HEK293 (cell line): ENCODE data around the gene TMEM151B.

Experiments
- CTCF ChIA-PET: fragments of 350-600 bp; formaldehyde crosslinking; extraction: SDS; loops from one replicate; lab custom pipeline; 2021; ENCODE audit warnings: antibody characterized with exemption; lab: Yijun Ruan, JAX
- POLR2A ChIA-PET: fragments of 300-600 bp; formaldehyde crosslinking; extraction: SDS; loops from one replicate; lab custom pipeline; 2020; ENCODE audit warnings: antibody characterized with exemption, inconsistent platforms; lab: Yijun Ruan, JAX
- H3K27ac ChIP-seq: fragments of 200-500 bp; sonication (Bioruptor generic); 2 replicates; pipeline ENCODE4 v1.5.1; 2014; ENCODE audit warnings: low read depth, low read length, control low read depth, inconsistent platforms; ENCODE audit errors: extremely low read depth
- H3K36me3 ChIP-seq, 2 experiments: fragments of 200-500 bp in 1 of 2; sonication (Bioruptor generic) in 1 of 2; 1 replicate in 1 of 2; 2 replicates in 1 of 2; pipeline ENCODE4 v1.5.1; 2014 to 2017; ENCODE audit warnings: inconsistent platforms in 2 of 2, low read length in 2 of 2; ENCODE audit not compliant: control insufficient read depth in 2 of 2, insufficient read depth in 1 of 2
- H3K4me1 ChIP-seq: fragments of 200-500 bp; sonication (Bioruptor generic); 2 replicates; pipeline ENCODE4 v1.5.1; 2014; ENCODE audit warnings: mild to moderate bottlenecking, low read length, inconsistent platforms; ENCODE audit not compliant: control insufficient read depth, insufficient read depth
- H3K4me3 ChIP-seq: 2 replicates; pipeline ENCODE4 v1.5.1; 2011; ENCODE audit warnings: low read depth, mild to moderate bottlenecking, control low read depth, low read length, moderate library complexity
- H3K9me3 ChIP-seq: fragments of 200-500 bp; sonication (Bioruptor generic); 2 replicates; pipeline ENCODE4 v1.5.1; 2014; ENCODE audit warnings: low read depth, low read length, inconsistent platforms; ENCODE audit not compliant: control insufficient read depth, insufficient read depth
- BCL11A ChIP-seq: fragments of 450-650 bp; formaldehyde crosslinking; IDR thresholded peaks from 2 replicates; pipeline ENCODE4 v1.5.1; 2016; ENCODE audit warnings: low read depth, missing biosample characterization, missing genetic modification characterization
- EGR2 ChIP-seq: fragments of 450-650 bp; formaldehyde crosslinking; IDR thresholded peaks from 2 replicates; pipeline ENCODE4 v1.5.1; 2016; ENCODE audit warnings: low read depth, missing biosample characterization, missing genetic modification characterization
- GLIS1 ChIP-seq: fragments of 450-650 bp; formaldehyde crosslinking; IDR thresholded peaks from 2 replicates; pipeline ENCODE4 v1.5.1; 2016; ENCODE audit warnings: missing biosample characterization, missing genetic modification characterization
- GLIS2 ChIP-seq: fragments of 450-650 bp; formaldehyde crosslinking; IDR thresholded peaks from 2 replicates; pipeline ENCODE4 v1.5.1; 2016; ENCODE audit warnings: missing biosample characterization, missing genetic modification characterization
- MZF1 ChIP-seq: fragments of 450-650 bp; formaldehyde crosslinking; IDR thresholded peaks from 2 replicates; pipeline ENCODE4 v1.5.1; 2017; ENCODE audit warnings: missing biosample characterization, missing genetic modification characterization, borderline replicate concordance
- SP2 ChIP-seq: fragments of 450-650 bp; formaldehyde crosslinking; IDR thresholded peaks from 2 replicates; pipeline ENCODE4 v1.5.1; 2016; ENCODE audit warnings: missing biosample characterization, missing genetic modification characterization
- ZBTB1 ChIP-seq: fragments of 450-650 bp; formaldehyde crosslinking; IDR thresholded peaks from 2 replicates; pipeline ENCODE4 v1.5.1; 2016; ENCODE audit warnings: missing biosample characterization, missing genetic modification characterization
- ZFHX2 ChIP-seq: fragments of 450-650 bp; formaldehyde crosslinking; conservative IDR thresholded peaks from 2 replicates; pipeline ENCODE4 v1.5.1; 2016; ENCODE audit warnings: missing biosample characterization, missing genetic modification characterization
- ZNF16 ChIP-seq: fragments of 450-650 bp; formaldehyde crosslinking; IDR thresholded peaks from 2 replicates; pipeline ENCODE4 v1.5.1; 2016; ENCODE audit warnings: low read depth, missing biosample characterization, missing genetic modification characterization
- ZNF302 ChIP-seq: fragments of 450-650 bp; formaldehyde crosslinking; IDR thresholded peaks from 2 replicates; pipeline ENCODE4 v1.5.1; 2016; ENCODE audit warnings: missing biosample characterization, missing genetic modification characterization, low read depth
- ZNF37A ChIP-seq: fragments of 450-650 bp; IDR thresholded peaks from 2 replicates; pipeline ENCODE4 v1.5.1; 2018; ENCODE audit warnings: missing biosample characterization, missing genetic modification characterization
- ZNF416 ChIP-seq: fragments of 450-650 bp; formaldehyde crosslinking; IDR thresholded peaks from 2 replicates; pipeline ENCODE4 v1.5.1; 2016; ENCODE audit warnings: missing biosample characterization, missing genetic modification characterization
- ZNF423 ChIP-seq: fragments of 450-650 bp; formaldehyde crosslinking; IDR thresholded peaks from 2 replicates; pipeline ENCODE4 v1.5.1; 2016; ENCODE audit warnings: missing biosample characterization, missing genetic modification characterization
- ZNF777 ChIP-seq: fragments of 450-650 bp; formaldehyde crosslinking; IDR thresholded peaks from 2 replicates; pipeline ENCODE4 v1.5.1; 2017; ENCODE audit warnings: missing biosample characterization, missing genetic modification characterization, borderline replicate concordance
- TF ChIP-seq, protein P1 (sequence below): fragments of 450-650 bp; formaldehyde crosslinking; IDR thresholded peaks from 2 replicates; pipeline ENCODE4 v1.5.1; 2017; ENCODE audit warnings: missing biosample characterization, missing genetic modification characterization
- TF ChIP-seq, protein P2 (sequence below): fragments of 450-650 bp; formaldehyde crosslinking; optimal IDR thresholded peaks from 2 replicates; pipeline ENCODE3; 2016; ENCODE audit warnings: missing biosample characterization, mild to moderate bottlenecking, missing genetic modification characterization
- TF ChIP-seq, protein P3 (sequence below): fragments of 450-650 bp; IDR thresholded peaks from 2 replicates; pipeline ENCODE4 v1.5.1; 2018; ENCODE audit warnings: missing biosample characterization, missing genetic modification characterization
- TF ChIP-seq, protein P4 (sequence below): fragments of 450-650 bp; formaldehyde crosslinking; IDR thresholded peaks from 2 replicates; pipeline ENCODE4 v1.5.1; 2016; ENCODE audit warnings: missing biosample characterization, missing genetic modification characterization, borderline replicate concordance

Gene TMEM151B

DNA sequence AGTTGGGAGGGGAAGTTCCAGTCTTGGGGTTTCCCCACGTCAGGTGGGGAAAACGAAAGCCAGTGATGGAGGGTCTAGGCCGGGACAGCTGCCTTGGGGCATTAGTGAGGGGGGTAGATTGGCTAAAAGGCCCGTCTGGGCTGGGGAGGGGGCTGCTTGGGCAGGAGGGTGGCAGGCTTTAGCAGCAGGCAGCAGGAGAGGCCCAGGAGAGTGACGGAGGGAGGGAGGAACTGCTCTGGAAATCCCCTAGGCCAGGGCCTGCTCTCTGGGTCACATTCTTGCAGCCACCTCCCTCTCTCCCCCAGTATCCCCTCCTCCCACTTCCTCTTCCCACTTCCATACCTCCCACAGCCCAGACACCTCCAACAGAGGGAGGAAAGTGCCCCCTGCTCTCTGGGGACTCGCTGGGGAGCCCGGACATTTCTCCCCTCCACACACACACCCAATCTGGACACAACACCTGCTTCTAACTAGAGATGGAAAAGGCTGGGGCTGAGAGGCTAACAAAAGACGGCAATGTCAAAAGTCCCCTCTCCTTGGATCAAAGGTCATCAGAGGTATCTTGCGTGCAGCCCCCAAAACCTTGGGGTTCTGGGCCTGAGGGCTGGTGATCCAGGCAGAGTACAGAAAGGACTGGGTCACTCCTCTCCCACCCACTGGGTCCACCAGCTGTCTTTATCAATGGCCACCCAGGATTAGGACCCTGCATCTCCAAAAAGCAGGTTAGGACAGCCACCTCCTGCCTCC, 6.7 kb upstream of the TMEM151B start:
- H3K9me3 ChIP-seq = no peaks in the 10 kb centered on the region
- ChIA-PET CTCF (interaction anchor here (0.6 to 2.6 kb wide), 6 partner anchors 10 to 134 kb away, joined by 3 to 8 read pairs (median 3); no protein-coding TSS in a partner anchor), POLR2A (interaction anchor here (0.6 to 2.2 kb wide), 3 partner anchors 11 to 50 kb away, joined by 3 to 15 read pairs (median 4); partner anchors contain the start of genes AARS2 and HSP90AB1)
- no peak overlapping the region for H3K4me3 ChIP-seq
- TF ChIP-seq ZBTB1 (tag by site-specific recombination) = no peak
- TF ChIP-seq ZNF37A = no peak
- TF ChIP-seq ZNF416 (tag by site-specific recombination) = no peak
- no peak for TF ChIP-seq ZNF16 (tag by site-specific recombination)
- no peak for TF ChIP-seq BCL11A (tag by site-specific recombination)
- TF ChIP-seq, protein P1, sequence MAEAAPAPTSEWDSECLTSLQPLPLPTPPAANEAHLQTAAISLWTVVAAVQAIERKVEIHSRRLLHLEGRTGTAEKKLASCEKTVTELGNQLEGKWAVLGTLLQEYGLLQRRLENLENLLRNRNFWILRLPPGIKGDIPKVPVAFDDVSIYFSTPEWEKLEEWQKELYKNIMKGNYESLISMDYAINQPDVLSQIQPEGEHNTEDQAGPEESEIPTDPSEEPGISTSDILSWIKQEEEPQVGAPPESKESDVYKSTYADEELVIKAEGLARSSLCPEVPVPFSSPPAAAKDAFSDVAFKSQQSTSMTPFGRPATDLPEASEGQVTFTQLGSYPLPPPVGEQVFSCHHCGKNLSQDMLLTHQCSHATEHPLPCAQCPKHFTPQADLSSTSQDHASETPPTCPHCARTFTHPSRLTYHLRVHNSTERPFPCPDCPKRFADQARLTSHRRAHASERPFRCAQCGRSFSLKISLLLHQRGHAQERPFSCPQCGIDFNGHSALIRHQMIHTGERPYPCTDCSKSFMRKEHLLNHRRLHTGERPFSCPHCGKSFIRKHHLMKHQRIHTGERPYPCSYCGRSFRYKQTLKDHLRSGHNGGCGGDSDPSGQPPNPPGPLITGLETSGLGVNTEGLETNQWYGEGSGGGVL (tag by site-specific recombination) = 0 out of 2 replicates have a peak, but pooled peaks have one; percentile 24
- TF ChIP-seq ZNF302 (tag by site-specific recombination) = no peak
- peak; percentile 86 for TF ChIP-seq ZFHX2 (tag by site-specific recombination)
- no peak for TF ChIP-seq MZF1
- TF ChIP-seq ZNF423 (tag by site-specific recombination) = no peak
- TF ChIP-seq, protein P2, sequence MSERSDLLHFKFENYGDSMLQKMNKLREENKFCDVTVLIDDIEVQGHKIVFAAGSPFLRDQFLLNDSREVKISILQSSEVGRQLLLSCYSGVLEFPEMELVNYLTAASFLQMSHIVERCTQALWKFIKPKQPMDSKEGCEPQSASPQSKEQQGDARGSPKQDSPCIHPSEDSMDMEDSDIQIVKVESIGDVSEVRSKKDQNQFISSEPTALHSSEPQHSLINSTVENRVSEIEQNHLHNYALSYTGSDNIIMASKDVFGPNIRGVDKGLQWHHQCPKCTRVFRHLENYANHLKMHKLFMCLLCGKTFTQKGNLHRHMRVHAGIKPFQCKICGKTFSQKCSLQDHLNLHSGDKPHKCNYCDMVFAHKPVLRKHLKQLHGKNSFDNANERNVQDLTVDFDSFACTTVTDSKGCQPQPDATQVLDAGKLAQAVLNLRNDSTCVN (tag by site-specific recombination) = no peak
- TF ChIP-seq GLIS2 (tag by site-specific recombination) = 0 out of 2 replicates have a peak, but pooled peaks have one; percentile 13
- TF ChIP-seq ZNF777 (tag by site-specific recombination) = no peak
- TF ChIP-seq, protein P3, sequence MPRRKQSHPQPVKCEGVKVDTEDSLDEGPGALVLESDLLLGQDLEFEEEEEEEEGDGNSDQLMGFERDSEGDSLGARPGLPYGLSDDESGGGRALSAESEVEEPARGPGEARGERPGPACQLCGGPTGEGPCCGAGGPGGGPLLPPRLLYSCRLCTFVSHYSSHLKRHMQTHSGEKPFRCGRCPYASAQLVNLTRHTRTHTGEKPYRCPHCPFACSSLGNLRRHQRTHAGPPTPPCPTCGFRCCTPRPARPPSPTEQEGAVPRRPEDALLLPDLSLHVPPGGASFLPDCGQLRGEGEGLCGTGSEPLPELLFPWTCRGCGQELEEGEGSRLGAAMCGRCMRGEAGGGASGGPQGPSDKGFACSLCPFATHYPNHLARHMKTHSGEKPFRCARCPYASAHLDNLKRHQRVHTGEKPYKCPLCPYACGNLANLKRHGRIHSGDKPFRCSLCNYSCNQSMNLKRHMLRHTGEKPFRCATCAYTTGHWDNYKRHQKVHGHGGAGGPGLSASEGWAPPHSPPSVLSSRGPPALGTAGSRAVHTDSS = no peak
- peak; percentile 33; the same call in 1 of the 2 replicates for TF ChIP-seq SP2 (tag by site-specific recombination)
- peak; percentile 80 for TF ChIP-seq GLIS1 (tag by site-specific recombination)
- TF ChIP-seq, protein P4, sequence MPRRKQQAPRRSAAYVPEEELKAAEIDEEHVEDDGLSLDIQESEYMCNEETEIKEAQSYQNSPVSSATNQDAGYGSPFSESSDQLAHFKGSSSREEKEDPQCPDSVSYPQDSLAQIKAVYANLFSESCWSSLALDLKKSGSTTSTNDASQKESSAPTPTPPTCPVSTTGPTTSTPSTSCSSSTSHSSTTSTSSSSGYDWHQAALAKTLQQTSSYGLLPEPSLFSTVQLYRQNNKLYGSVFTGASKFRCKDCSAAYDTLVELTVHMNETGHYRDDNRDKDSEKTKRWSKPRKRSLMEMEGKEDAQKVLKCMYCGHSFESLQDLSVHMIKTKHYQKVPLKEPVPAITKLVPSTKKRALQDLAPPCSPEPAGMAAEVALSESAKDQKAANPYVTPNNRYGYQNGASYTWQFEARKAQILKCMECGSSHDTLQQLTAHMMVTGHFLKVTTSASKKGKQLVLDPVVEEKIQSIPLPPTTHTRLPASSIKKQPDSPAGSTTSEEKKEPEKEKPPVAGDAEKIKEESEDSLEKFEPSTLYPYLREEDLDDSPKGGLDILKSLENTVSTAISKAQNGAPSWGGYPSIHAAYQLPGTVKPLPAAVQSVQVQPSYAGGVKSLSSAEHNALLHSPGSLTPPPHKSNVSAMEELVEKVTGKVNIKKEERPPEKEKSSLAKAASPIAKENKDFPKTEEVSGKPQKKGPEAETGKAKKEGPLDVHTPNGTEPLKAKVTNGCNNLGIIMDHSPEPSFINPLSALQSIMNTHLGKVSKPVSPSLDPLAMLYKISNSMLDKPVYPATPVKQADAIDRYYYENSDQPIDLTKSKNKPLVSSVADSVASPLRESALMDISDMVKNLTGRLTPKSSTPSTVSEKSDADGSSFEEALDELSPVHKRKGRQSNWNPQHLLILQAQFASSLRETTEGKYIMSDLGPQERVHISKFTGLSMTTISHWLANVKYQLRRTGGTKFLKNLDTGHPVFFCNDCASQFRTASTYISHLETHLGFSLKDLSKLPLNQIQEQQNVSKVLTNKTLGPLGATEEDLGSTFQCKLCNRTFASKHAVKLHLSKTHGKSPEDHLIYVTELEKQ = no peak
- peak; percentile 78 for TF ChIP-seq EGR2
- peaks cover 4% of the 10 kb centered on the region; the same call in 1 of the 2 replicates for H3K4me1 ChIP-seq
- no peak overlapping the region for H3K27ac ChIP-seq
- peaks cover 0 to 29% of the 10 kb centered on the region in 2 experiments; a peak in 1 of 3 replicates for H3K36me3 ChIP-seq
